Eye (tissue), 1 donor: ENCODE data around the gene STAT3.
"Not testable (repeated sequence)": the region's sequence is repeated elsewhere in the genome, so short reads cannot be mapped to it uniquely, and the experiment has no call there.

Source experiments
- DNase-seq: peaks from one replicate; pipeline ENCODE4 v3.0.0-alpha.2; 2015

The STAT3 gene

GRCh38 chr17:42274253-42274542 lies 114.0 kb downstream of the STAT3 start:
- no peak for DNase-seq

- DNase-seq: no peak
Measured at GRCh38 chr17:42273474-42274252, 114.6 kb downstream of the STAT3 start.

GRCh38 chr17:42272162-42272907 lies 115.9 kb downstream of the STAT3 start:
- DNase-seq: no peak

DNA sequence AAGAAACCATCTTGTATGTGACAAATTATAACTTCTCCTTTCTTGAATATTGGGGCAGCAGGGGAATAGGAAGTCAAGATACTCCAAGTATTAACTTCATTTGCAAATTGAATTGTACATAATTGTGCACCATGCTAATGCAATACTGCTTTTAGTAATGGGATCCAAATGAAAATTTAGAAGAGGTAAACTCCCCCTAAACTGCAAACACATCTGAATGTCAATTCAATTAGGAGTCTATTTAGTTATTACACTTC lies 116.5 kb downstream of the STAT3 start:
- DNase-seq: no peak

DNA sequence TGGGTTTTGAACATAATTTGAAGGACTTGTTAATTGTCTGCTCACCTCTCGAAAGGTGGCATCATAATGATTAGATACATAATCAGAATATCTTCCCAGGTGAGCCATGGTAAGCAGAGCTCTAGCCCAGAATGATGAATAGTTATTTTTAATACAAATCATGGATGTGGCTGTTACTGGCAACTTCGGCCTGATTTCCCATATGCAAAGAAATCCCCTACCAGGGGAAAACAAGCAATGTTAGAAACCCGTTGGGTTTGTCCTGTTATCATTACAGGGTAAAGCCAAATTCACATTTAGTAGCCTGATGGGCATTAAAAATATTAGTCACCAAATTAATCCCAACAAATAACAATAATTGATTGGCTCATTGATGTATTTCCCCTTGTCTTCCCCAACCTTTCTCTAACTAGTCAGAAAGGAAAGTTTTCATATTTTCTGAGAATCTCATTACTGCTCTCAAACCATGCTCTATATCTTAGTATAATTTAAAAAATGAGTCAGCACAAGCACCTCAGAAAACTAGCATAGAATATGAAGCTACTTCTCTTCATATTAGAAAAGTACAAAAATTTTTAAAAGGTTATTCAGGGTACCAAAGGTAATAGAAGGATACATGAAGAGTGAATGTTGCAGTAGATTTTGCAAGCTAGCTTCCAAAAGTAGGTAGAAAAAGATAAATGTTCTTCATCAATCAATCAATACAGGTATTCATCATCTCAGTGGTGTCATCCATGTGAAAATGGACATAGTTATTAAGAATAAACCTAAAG lies 117.0 kb downstream of the STAT3 start:
- DNase-seq: no peak

DNA sequence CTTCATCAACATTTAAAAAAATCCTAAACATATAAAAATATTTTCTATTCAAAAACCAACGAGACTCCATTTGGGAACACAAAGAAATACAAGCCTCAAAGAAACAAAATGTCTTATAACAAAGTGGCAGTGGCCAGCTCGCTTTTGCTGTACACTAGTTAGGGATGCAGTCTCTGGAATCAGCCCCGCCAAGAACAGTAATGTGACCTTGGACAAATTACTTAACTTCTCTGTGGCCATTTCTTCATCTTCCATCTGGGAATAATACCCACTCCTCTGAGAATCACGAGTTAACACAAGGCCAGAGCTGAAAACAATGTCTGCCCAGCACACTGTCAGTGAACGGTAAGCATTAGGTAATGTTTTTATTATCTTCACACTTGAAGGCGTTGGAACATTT lies 117.6 kb downstream of the STAT3 start:
- no peak for DNase-seq

DNA sequence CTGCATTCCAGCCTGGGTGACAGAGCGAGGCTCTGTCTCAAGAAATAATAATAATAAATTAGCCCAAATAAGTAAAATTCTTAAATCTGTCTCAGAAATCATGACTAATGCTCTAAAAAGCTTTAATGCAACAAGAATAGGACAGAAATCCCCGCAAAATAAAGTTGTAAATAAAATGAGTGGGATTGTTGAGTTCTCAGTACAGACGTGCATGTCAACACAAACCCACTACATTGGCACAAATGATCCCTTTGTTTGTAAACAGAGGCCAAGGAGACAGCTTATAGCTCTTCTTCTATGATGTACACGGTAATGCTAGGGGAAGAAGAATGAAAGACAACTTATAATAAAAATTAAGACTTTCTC lies 118.1 kb downstream of the STAT3 start:
- DNase-seq: no peak

DNA sequence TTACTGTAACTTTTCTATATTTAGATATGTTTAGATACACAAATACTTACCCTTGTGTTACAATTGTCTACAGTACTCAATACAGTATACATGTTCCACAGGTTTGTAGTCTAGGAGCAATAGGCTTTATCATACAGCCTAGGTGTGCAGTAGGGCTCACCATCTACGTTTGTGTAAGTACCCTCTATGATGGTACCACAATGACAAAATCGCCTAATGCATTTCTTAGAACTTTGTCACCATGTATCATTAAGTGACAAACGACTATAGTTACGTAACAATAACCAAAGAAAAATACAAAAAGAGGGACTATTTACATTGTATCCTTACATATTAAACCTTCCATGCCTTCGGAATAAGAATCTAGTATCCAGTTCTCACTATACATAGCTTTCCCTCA lies 120.0 kb downstream of the STAT3 start:
- DNase-seq: no peak

DNA sequence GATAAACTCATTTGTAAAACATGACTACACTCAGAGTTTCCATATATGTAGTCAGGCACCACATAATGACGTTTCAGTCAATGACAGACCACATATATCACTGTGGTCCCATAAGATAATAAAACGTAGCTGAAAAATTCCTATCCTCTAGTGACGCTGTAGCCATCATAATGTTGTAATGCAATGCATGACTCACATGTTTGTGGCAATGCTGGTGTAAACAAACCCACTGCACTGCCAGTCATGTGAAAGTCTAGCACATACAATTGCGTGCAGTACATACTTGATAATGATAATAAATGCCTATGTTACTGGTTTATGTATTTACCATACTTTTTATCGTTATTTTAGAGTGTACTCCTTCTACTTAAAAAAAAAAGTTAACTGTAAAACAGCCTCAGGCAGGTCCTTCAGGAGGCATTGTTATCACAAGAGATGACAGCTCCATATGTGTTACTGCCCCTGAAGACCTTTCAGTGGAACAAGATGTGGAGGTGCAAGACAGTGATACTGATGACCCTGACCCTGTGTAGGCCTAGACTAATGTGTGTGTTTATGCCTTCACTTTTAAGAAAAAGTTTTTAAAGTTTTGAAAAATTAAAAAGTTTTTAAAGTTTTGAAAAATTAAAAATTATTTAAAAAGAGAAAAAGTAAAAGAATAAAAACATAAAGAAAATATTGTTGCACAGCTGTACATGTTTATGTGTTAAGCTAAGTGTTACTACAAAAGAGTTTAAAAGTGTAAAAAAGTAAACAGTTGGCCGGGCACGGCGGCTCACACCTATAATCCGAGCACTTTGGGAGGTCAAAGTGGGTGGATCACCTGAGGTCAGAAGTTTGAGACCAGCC lies 121.1 kb downstream of the STAT3 start:
- DNase-seq: peak; percentile 21

GRCh38 chr17:42266462-42266861 lies 121.8 kb downstream of the STAT3 start:
- DNase-seq: no peak

DNA sequence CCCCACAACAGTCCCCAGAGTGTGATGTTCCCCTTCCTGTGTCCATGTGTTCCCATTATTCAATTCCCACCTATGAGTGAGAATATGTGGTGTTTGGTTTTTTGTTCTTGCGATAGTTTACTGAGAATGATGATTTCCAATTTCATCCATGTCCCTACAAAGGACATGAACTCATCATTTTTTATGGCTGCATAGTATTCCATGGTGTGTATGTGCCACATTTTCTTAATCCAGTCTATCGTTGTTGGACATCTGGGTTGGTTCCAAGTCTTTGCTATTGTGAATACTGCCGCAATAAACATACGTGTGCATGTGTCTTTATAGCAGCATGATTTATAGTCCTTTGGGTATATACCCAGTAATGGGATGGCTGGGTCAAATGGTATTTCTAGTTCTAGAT lies 123.9 kb downstream of the STAT3 start:
- DNase-seq: not testable (repeated sequence)
